Suprapubic skin (tissue), 3 donors: ENCODE measurements around the gene PNMA1.

Source experiments
- POLR2A ChIP-seq, 2 donors: fragments of 450-650 bp; IDR thresholded peaks; one replicate each; pipeline ENCODE4 v1.6.1; 2017; ENCODE audit warnings: antibody characterized with exemption in 2 of 2, mild to moderate bottlenecking in 2 of 2, moderate library complexity in 2 of 2
- TF ChIP-seq, protein P1 (sequence below), 2 donors: fragments of 200-600 bp in 1 of 2; fragments of 450-650 bp in 1 of 2; sonication (generic) in 1 of 2; IDR thresholded peaks; one replicate each; pipeline ENCODE4 v1.5.1; 2016 to 2019; ENCODE audit warnings: antibody characterized with exemption in 2 of 2, mild to moderate bottlenecking in 1 of 2, moderate library complexity in 1 of 2

GRCh38 chr14:73757876-73758391, 43.8 kb upstream of the PNMA1 start:
- TF ChIP-seq, protein P1, sequence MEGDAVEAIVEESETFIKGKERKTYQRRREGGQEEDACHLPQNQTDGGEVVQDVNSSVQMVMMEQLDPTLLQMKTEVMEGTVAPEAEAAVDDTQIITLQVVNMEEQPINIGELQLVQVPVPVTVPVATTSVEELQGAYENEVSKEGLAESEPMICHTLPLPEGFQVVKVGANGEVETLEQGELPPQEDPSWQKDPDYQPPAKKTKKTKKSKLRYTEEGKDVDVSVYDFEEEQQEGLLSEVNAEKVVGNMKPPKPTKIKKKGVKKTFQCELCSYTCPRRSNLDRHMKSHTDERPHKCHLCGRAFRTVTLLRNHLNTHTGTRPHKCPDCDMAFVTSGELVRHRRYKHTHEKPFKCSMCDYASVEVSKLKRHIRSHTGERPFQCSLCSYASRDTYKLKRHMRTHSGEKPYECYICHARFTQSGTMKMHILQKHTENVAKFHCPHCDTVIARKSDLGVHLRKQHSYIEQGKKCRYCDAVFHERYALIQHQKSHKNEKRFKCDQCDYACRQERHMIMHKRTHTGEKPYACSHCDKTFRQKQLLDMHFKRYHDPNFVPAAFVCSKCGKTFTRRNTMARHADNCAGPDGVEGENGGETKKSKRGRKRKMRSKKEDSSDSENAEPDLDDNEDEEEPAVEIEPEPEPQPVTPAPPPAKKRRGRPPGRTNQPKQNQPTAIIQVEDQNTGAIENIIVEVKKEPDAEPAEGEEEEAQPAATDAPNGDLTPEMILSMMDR (IDR thresholded peaks at IDR 0.05), result no peak
- no peak for TF ChIP-seq POLR2A (IDR thresholded peaks at IDR 0.05)
